ENCODE data around the gene DNAJB13. TPM values are rescaled to one million over a fixed set of nuclear protein-coding genes. Genes with fewer than 3 reads are reported as not detected.

DNAJB13 gene
- total and polyA plus RNA-seq, 2 of the 4 experiments (the other 2 are of a cell fraction): 0.18 to 0.48 TPM

DNA sequence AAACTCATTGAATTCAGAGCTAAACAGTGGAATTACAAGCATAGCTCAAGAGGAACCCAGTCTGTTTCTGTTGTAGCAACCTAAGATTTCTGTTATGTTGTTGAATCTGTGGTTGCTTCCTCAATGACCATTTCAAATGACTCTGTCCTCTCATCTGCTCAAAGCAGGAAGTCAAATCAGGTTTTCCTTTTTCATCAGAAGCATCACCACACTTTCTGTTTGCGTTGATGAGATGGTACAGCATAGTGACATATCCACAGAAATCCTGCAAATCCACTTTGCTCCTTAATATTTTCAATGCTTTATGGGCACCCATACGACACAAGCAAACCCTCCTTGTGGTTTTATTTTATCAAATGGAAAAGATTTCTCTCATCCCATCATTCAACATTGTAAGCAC, 44.4 kb downstream of the DNAJB13 start:
- Histone ChIP-seq H3K23ac (ENCODE audit: low read depth, low read length) (no peak overlapping the region), H3K9me1 (ENCODE audit: insufficient read depth, low read length) (no peaks in the 10 kb centered on the region), H2AK9ac (replicated peaks; ENCODE audit: low read depth, low read length, poor library complexity) (no peak overlapping the region), H2BK15ac (ENCODE audit: low read depth, low read length) (no peak overlapping the region), H2AK5ac (ENCODE audit: low read depth, low read length) (no peak overlapping the region), H3K18ac (ENCODE audit: low read depth, low read length) (no peak overlapping the region), H4K5ac (ENCODE audit: low read depth, low read length) (no peak overlapping the region), H3K27me3 (ENCODE audit: control insufficient read depth, insufficient read depth, low read length) (no peaks in the 10 kb centered on the region; the same call in 1 of the 2 replicates), H3K9ac (ENCODE audit: low read depth, low read length) (no peak overlapping the region), H2BK120ac (ENCODE audit: low read depth, low read length) (no peak overlapping the region), H3K4me2 (ENCODE audit: low read depth, low read length) (no peak overlapping the region), H3K4me3 (ENCODE audit: insufficient read depth, low read depth, low read length) (no peak overlapping the region), H3K36me3 (ENCODE audit: control insufficient read depth, insufficient read depth, low read length) (no peaks in the 10 kb centered on the region), H3K14ac (replicated peaks; ENCODE audit: low read depth, low read length) (no peak overlapping the region), H3K79me1 (ENCODE audit: low read depth in 1 of 2, low read length in 2 of 2) (no peaks in the 10 kb centered on the region), H3K4ac (ENCODE audit: low read depth, low read length) (no peak overlapping the region), H3K4me1 (ENCODE audit: control insufficient read depth, insufficient read depth, low read length) (no peaks in the 10 kb centered on the region), H4K91ac (ENCODE audit: insufficient read depth, low read depth, low read length) (no peak overlapping the region), H4K20me1 (ENCODE audit: insufficient read depth, low read length) (no peaks in the 10 kb centered on the region), H3K9me3 (ENCODE audit: control insufficient read depth, insufficient read depth, low read length) (no peaks in the 10 kb centered on the region), H3K56ac (ENCODE audit: extremely low read depth, insufficient read depth, low read length) (no peak overlapping the region), H3K27ac (ENCODE audit: insufficient read depth, low read length) (no peak overlapping the region), H2AFZ (replicated peaks; ENCODE audit: low read length, poor library complexity) (no peak overlapping the region), H2BK5ac (ENCODE audit: low read depth, low read length, poor library complexity, severe bottlenecking) (no peak overlapping the region), H4K8ac (ENCODE audit: low read depth in 2 of 2, low read length in 2 of 2) (no peak overlapping the region), H2BK20ac (ENCODE audit: low read depth, low read length) (no peak overlapping the region)
- DNase-seq (peak; percentile 16), ATAC-seq (ENCODE audit: low read depth) (no peak; the same call in 1 of the 2 replicates)
- in situ Hi-C loops (cut with MboI; ENCODE audit: low sequenced_read_pairs) (no loop called here), dilution Hi-C loops (cut with HindIII; ENCODE audit: low sequenced_read_pairs, unreplicated experiment) (no loop called here), intact Hi-C loops (cut with micrococcal nuclease) (no loop called here)
- no CpG with 5 or more reads among the region's 2 CpGs for WGBS, 2 experiments (ENCODE audit: extremely low coverage in 2 of 2, insufficient read length in 1 of 2)
- ChIA-PET POLR2A (ENCODE audit: unreplicated experiment) (no interaction called here), CTCF (no interaction called here)
- TF ChIP-seq RCOR1 (IDR thresholded peaks at IDR 0.05; ENCODE audit: insufficient replicate concordance, low read length) (no peak), NFE2L2 (IDR thresholded peaks at IDR 0.05; ENCODE audit: low read depth, low read length) (no peak), MAFK (IDR thresholded peaks at IDR 0.05; ENCODE audit: low read depth, low read length) (no peak), BHLHE40 (IDR thresholded peaks at IDR 0.05; ENCODE audit: low read depth, low read length) (no peak)
- BruUV-seq (replicated peaks): no TSS peak

All from IMR-90 (cell line).